ENCODE data around the gene MOGAT3.

Gene MOGAT3

DNA sequence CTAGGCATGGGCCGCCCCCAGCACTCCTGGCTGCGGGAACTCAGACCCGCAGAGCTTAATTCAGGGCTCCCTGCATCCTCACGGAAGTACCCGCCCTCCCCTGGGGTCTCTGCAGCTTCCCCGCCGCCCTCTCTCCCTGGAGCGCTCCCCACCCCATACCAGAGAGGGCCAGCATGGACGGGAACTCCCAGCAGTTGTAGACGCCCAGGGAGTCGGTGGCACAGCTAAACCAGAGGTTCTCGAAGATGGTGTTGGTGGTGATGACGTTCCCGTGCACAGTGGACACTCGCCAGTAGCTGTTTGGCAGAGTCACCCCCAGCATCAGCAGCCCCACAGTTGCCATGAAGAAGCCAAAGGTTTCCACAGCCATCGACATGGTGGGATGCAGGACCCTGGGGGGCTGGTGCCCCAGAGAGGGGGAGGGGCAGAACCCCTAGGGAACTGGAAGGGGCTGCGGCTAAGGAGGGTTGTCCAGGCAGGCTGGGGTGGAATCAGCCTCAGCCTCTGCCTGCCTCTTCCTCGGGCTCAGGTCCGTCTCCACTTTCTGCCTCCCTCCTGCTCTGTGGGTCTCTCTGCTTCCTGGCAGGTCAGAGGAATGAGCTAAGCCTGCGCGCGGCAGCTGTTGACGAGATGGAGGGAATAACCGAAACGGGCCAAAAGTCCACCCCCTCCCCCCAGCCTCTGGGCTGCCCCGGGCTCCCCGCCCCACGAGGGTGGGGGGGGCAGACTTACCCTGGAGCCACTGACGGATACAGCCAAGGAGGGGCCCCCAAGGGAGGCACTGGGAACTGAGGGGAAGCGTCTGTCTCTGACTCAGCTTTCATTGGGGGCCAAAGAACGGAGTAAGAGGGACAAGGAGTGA, 36.6 kb upstream of the MOGAT3 start, which contains the start of gene CLDN15:
CLDN15 (minus strand) TSS at position 597 of the 862 bp plus-strand sequence; CDS start at position 376, 221 bp downstream.
- DNase-seq (ENCODE audit: low spot score), result no peak
- peak within 1 kb of the TSS; percentile 52 for H3K4me3 ChIP-seq
- TF ChIP-seq CTCF (IDR thresholded peaks at IDR 0.05), result no peak
- H3K27ac ChIP-seq, result peak within 1 kb of the TSS; percentile 54 to 85

- TF ChIP-seq CTCF (IDR thresholded peaks at IDR 0.05), result no peak
- no peak for DNase-seq (ENCODE audit: low spot score)
- no peak overlapping the region for H3K4me3 ChIP-seq
- H3K27ac ChIP-seq, result peak overlapping the region in 1 of 2 donors; percentile 85
These were observed 35.5 kb upstream of the MOGAT3 start for GRCh38 chr7:101236292-101236835.

DNA sequence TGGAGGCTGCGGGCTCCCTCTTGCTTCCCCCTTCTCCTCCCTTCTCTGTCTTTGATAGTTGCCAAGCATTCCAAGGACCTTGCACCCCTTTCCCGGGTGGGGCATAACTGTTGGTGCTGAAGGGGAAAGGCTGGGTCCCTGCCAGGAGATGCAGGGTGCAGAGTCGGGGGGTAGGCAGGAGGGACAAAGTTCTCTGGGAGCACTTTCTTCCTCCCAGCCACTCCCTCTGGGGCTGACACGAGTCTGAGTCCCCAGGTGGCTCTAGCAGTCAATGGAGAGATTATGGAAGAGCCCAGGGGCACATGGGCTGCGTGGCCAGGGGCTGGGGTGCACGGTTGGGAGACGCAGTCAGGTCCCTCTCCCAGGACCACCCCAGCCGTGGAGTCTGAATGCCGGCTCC, 34.7 kb upstream of the MOGAT3 start:
- TF ChIP-seq CTCF (IDR thresholded peaks at IDR 0.05), result no peak
- Histone ChIP-seq H3K4me3 (no peak overlapping the region), H3K27ac (no peak overlapping the region)
- no peak for DNase-seq (ENCODE audit: low spot score)

GRCh38 chr7:101235050-101235449, 34.2 kb upstream of the MOGAT3 start:
- Histone ChIP-seq H3K27ac (no peak overlapping the region), H3K4me3 (no peak overlapping the region)
- DNase-seq (ENCODE audit: low spot score), result no peak
- no peak for TF ChIP-seq CTCF (IDR thresholded peaks at IDR 0.05)

DNA sequence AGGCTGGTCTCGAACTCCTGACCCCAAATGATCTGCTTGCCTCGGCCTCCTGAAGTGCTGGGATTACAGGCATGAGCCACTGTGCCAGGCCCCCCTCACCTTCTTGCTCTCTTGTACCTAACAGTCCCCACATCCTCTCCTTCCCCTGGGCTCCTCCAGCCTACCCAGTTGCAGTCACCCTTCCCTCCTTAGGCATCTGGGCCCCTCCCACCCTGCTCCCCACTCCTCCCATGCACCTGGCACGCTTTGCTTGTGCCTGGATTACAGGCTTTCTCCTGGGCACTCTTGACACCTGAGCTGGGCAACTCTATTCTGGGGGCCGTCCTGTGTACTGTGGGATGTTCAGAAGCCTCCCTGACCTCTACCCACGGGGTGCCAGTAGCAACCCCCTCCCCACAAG, 33.8 kb upstream of the MOGAT3 start:
- no peak for TF ChIP-seq CTCF (IDR thresholded peaks at IDR 0.05)

DNA sequence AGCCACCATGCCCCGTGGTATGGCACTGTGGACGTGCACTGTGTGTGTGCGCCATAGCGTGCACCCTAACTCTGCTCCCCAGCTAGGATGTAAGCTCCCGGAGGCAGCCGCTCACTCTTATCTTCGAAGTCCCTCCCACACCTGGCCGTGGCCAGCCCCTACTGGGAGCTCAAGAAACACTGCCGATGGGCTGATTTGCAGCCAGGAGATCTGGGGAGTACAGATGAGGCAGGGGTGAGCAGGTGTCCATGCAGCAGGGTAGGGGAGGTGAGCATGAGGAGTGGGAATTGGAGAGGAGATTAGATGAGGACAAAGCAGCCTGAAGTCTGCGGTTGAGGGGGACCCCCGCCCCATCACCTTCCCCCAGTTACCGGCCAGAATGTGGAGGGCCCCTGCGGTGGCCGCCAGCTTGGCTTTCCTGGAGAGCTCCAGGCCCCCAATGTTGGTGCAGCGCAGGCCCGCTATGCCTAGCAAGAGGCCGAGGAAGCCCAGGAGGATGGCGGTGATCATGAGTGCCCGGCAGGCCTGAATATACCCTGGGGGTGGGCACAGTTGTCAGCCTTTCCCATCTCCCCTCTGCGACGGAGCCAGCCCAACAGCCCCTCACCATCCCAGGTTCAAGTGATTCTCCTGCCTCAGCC, 33.2 kb upstream of the MOGAT3 start:
- DNase-seq (ENCODE audit: low spot score), result no peak
- no peak for TF ChIP-seq CTCF (IDR thresholded peaks at IDR 0.05)
- H3K4me3 ChIP-seq, result no peak overlapping the region
- no peak overlapping the region for H3K27ac ChIP-seq

More for the DNA sequence above, 33.8 kb upstream of the MOGAT3 start:
- DNase-seq (ENCODE audit: low spot score), result no peak
- Histone ChIP-seq H3K4me3 (no peak overlapping the region), H3K27ac (no peak overlapping the region)

Measured in coronary artery (tissue), 2 donors.